Liver (tissue), 3 donors: ENCODE data around the gene TXNL1.

ENCODE experiments used
- EGR1 ChIP-seq, 2 donors: IDR thresholded peaks; 2 replicates each; pipeline ENCODE4 v1.6.1; 2016 to 2018; ENCODE audit warnings: antibody characterized with exemption in 2 of 2, low read depth in 2 of 2
- RAD21 ChIP-seq, 2 donors: IDR thresholded peaks; 2 replicates each; pipeline ENCODE4 v1.6.1; 2016; ENCODE audit warnings: antibody characterized with exemption in 2 of 2, mild to moderate bottlenecking in 2 of 2
- TAF1 ChIP-seq: conservative IDR thresholded peaks from 2 replicates; pipeline ENCODE4 v1.6.1; 2016; ENCODE audit warnings: antibody characterized with exemption, mild to moderate bottlenecking
- YY1 ChIP-seq: IDR thresholded peaks from 2 replicates; pipeline ENCODE4 v1.6.1; 2016; ENCODE audit warnings: antibody characterized with exemption, mild to moderate bottlenecking
- TF ChIP-seq, protein P1 (sequence below): fragments of 150-350 bp; IDR thresholded peaks from 2 replicates; pipeline ENCODE4 v1.5.1; 2017; ENCODE audit warnings: improper control_type of control experiment, low read depth, low read length; ENCODE audit not compliant: missing input control
- TF ChIP-seq, protein P2 (sequence below): IDR thresholded peaks from 2 replicates; pipeline ENCODE4 v1.6.1; 2016; ENCODE audit warnings: antibody characterized with exemption
- TF ChIP-seq, protein P3 (sequence below): IDR thresholded peaks from 2 replicates; pipeline ENCODE4 v1.6.1; 2016; ENCODE audit warnings: antibody characterized with exemption, mild to moderate bottlenecking
- TF ChIP-seq, protein P4 (sequence below): IDR thresholded peaks from 2 replicates; pipeline ENCODE4 v1.6.1; 2016; ENCODE audit warnings: antibody characterized with exemption
- donor health status: healthy.
- donor health status: healthy.

- TF ChIP-seq, protein P1, sequence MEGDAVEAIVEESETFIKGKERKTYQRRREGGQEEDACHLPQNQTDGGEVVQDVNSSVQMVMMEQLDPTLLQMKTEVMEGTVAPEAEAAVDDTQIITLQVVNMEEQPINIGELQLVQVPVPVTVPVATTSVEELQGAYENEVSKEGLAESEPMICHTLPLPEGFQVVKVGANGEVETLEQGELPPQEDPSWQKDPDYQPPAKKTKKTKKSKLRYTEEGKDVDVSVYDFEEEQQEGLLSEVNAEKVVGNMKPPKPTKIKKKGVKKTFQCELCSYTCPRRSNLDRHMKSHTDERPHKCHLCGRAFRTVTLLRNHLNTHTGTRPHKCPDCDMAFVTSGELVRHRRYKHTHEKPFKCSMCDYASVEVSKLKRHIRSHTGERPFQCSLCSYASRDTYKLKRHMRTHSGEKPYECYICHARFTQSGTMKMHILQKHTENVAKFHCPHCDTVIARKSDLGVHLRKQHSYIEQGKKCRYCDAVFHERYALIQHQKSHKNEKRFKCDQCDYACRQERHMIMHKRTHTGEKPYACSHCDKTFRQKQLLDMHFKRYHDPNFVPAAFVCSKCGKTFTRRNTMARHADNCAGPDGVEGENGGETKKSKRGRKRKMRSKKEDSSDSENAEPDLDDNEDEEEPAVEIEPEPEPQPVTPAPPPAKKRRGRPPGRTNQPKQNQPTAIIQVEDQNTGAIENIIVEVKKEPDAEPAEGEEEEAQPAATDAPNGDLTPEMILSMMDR, result no peak
- TF ChIP-seq TAF1 (no peak), RAD21 (IDR thresholded peaks at IDR 0.05) (no peak), YY1 (no peak), EGR1 (IDR thresholded peaks at IDR 0.05; ENCODE audit: low read depth in 2 of 2) (no peak)
- TF ChIP-seq, protein P2, sequence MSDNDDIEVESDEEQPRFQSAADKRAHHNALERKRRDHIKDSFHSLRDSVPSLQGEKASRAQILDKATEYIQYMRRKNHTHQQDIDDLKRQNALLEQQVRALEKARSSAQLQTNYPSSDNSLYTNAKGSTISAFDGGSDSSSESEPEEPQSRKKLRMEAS, result no peak
- TF ChIP-seq, protein P3, sequence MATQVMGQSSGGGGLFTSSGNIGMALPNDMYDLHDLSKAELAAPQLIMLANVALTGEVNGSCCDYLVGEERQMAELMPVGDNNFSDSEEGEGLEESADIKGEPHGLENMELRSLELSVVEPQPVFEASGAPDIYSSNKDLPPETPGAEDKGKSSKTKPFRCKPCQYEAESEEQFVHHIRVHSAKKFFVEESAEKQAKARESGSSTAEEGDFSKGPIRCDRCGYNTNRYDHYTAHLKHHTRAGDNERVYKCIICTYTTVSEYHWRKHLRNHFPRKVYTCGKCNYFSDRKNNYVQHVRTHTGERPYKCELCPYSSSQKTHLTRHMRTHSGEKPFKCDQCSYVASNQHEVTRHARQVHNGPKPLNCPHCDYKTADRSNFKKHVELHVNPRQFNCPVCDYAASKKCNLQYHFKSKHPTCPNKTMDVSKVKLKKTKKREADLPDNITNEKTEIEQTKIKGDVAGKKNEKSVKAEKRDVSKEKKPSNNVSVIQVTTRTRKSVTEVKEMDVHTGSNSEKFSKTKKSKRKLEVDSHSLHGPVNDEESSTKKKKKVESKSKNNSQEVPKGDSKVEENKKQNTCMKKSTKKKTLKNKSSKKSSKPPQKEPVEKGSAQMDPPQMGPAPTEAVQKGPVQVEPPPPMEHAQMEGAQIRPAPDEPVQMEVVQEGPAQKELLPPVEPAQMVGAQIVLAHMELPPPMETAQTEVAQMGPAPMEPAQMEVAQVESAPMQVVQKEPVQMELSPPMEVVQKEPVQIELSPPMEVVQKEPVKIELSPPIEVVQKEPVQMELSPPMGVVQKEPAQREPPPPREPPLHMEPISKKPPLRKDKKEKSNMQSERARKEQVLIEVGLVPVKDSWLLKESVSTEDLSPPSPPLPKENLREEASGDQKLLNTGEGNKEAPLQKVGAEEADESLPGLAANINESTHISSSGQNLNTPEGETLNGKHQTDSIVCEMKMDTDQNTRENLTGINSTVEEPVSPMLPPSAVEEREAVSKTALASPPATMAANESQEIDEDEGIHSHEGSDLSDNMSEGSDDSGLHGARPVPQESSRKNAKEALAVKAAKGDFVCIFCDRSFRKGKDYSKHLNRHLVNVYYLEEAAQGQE, result no peak
- TF ChIP-seq, protein P4, sequence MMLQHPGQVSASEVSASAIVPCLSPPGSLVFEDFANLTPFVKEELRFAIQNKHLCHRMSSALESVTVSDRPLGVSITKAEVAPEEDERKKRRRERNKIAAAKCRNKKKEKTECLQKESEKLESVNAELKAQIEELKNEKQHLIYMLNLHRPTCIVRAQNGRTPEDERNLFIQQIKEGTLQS, result no peak
Measured at GRCh38 chr18:56580026-56580425, 58.4 kb downstream of the TXNL1 start.
